Activated CD4-positive, alpha-beta T cell treated with anti-CD3 and anti-CD28 coated beads, Interleukin-2, amount 10 ng/mL, durations not matched to agents 24 days and 14 days (primary cell): ENCODE data around the gene HSDL1. TPM values are rescaled to one million over a fixed set of nuclear protein-coding genes. Genes with fewer than 3 reads are reported as not detected.

Experiments
- DNase-seq: peaks from one replicate; pipeline ENCODE4 v3.0.0; 2022
- H3K27ac Mint-ChIP-seq: one replicate; pipeline ENCODE4 v1.8.0; 2022; ENCODE audit warnings: mild to moderate bottlenecking, mixed read lengths
- H3K27me3 Mint-ChIP-seq: one replicate; pipeline ENCODE4 v1.8.0; 2022; ENCODE audit warnings: mixed read lengths
- H3K36me3 Mint-ChIP-seq: one replicate; pipeline ENCODE4 v1.8.0; 2022; ENCODE audit warnings: low read depth, mild to moderate bottlenecking, mixed read lengths
- H3K4me1 Mint-ChIP-seq: one replicate; pipeline ENCODE4 v1.8.0; 2021; ENCODE audit warnings: mixed read lengths
- H3K4me3 Mint-ChIP-seq: one replicate; pipeline ENCODE4 v1.8.0; 2022; ENCODE audit warnings: mild to moderate bottlenecking, moderate library complexity, mixed read lengths
- H3K9me3 Mint-ChIP-seq: one replicate; pipeline ENCODE4 v1.8.0; 2021; ENCODE audit warnings: mixed read lengths
- intact Hi-C: fragments of 100-400 bp; cut with micrococcal nuclease; formaldehyde crosslinking; loops from one replicate; pipeline ENCODE4 v1.15.1; 2023
- total RNA-seq: library from RNA; stranded (reverse); gene quantifications from 2 replicates; pipeline ENCODE4 v1.2.3, GENCODE V29; 2022

The HSDL1 gene
- total RNA-seq, 1 donor from 2014 or later, result 17.6 TPM

DNA sequence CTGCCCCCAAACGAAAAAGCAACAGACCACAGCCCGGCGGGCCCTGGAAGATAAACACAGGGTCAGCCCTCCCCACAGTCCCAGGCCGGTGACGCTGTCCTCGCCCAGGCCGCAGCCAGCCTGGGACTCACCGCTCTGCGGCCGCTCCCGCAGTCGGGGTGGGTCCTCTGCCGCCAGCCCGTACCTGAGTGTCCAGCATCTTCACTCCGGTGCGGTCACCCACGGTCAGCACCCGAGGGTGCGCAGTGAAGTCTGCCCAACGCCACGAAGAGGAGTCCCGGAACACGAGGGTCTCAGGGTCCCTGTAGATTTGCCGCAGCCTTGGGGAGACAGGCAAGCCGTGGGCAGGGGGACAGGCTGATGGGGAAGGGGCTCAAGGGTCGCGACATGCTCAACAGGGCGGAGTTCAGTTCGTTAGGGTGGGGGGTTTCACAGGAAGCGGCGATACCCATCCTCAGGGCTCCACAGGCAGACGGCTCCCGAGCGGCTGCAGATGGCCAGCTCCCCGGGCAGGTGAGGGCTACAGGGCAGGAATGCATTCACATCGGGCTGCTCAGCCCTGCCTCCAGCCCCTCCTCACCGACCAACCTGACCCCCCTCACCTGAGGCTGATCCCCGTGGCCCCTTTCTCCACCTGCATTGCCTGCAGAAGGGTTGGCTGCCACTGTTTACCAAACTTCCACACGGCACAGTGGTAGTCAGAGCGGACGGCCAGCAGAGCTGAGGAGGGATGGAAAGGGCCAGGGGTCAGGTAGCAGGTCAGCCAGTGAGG is 36.4 kb upstream of the HSDL1 start:
- Mint-ChIP-seq H3K9me3 (no peaks in the 10 kb centered on the region), H3K27ac (no peak overlapping the region), H3K27me3 (no peaks in the 10 kb centered on the region), H3K36me3 (peaks cover 36% of the 10 kb centered on the region), H3K4me3 (no peak overlapping the region), H3K4me1 (peaks cover 25% of the 10 kb centered on the region)
- intact Hi-C loops, result loop anchor here (5.0 kb wide), 1 partner anchor 841 kb away; no protein-coding TSS in a partner anchor
- DNase-seq, result no peak

DNA sequence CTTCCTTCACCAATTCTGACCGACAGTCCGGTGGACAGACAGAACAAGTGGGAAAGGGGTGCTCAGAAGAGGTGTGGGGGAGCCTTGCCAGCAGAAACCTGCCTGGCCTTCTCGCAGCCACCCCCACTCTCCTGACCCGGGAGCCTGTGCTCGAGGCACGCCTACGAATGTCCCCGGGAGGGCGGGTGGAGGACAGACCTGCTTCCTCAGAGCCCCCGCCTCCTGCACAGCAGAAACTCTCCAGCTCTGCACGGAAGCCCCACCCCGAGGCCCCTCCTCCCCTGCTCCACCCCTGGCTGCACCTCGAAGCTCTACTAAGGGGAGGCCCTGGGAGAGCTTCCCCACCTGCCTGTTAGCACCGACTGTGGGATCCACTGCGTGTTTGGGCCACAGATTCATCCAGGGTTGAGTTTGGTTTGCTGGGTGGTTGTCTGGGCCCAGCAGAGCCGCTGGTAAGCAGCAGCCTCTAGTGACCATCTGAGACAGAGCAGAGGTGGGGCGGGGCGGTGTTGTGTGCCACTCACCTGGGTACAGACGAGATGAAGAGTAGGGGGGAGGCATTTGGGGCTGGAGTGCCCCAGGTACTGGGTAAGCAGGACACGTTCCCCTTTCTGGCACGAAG is 35.7 kb upstream of the HSDL1 start:
- peaks cover 36% of the 10 kb centered on the region for H3K36me3 Mint-ChIP-seq
- intact Hi-C loops, result loop anchor here (5.0 kb wide), 1 partner anchor 842 kb away; no protein-coding TSS in a partner anchor

DNA sequence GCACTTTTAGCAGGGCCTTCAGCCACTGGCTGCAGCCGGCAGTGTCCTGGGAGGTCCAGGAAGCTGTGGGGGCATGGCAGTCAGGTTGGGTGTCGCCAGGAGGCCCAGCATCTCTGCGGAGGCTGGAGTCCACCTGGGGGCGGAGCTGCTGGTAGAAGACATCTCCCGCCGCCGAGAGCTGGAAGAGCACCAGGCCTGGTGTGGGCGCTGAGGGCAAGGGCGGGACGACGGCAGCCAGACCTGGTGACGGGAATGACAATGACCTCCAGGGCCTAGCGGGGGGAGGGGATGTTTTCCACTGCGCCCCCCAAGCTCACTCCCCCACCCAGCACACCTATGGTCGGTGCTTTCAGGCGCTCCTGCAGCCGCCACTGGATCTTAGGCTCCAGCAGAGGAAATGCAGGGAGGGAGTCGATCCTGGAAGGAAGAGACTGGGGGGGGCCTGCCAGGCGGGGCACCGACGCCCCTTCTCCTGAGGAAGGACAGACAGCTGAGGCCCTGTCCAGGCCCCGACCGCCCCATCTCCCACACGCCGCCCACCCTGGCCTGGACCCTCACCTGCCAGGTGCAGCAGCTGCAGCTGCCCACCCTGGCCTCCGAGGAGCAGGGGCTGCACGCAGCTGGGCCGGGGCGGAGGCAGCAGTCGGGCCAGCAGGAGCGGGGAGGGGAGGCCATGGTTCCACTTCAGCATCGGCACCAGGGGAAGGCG is 34.8 kb upstream of the HSDL1 start:
- Mint-ChIP-seq H3K4me3 (no peak overlapping the region), H3K27ac (no peak overlapping the region), H3K27me3 (no peaks in the 10 kb centered on the region), H3K36me3 (peaks cover 29% of the 10 kb centered on the region), H3K9me3 (no peaks in the 10 kb centered on the region), H3K4me1 (peaks cover 17% of the 10 kb centered on the region)
- intact Hi-C loops, result loop anchor here (5.0 kb wide), 1 partner anchor 843 kb away; no protein-coding TSS in a partner anchor
- DNase-seq, result no peak

More for the DNA sequence above, 35.7 kb upstream of the HSDL1 start:
- Mint-ChIP-seq H3K4me1 (peaks cover 21% of the 10 kb centered on the region), H3K9me3 (no peaks in the 10 kb centered on the region), H3K27me3 (no peaks in the 10 kb centered on the region), H3K27ac (no peak overlapping the region), H3K4me3 (no peak overlapping the region)
- DNase-seq, result no peak

DNA sequence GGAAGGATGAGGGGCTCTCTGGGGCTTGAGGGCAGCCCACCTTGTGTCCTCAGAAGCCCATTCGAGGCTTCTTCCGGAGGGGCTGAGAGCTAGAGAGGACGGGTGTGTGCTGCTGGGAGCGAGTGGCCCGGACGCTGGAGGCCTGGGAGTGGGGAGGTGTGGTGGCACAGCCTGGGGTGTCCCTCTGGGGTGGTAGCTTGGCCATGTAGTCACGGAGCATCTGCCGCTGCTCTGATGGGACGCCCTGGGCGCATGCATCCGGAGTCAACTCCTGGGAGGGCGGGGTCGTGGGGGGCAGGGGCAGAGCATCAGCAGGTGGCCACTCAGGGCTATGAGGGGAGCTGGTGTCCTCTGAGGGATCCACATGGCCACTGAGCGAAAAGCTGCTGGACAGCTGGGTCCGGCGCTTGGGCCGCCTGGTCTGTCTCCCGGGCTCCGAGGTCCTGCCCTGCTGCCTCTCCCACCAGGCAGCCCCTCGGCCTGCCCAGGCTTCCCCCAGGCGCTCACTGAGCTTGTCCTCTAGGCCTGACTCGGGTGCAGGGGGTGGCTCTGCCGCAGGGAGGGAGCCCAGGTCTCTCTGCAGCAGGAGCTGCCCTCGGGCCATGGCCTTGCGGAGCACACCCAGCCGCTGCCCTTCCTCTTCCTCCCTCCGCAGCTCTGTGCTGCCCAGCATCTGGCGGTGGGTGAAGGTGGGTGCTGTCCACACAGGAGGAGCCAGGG is 34.1 kb upstream of the HSDL1 start:
- peaks cover 11% of the 10 kb centered on the region for H3K4me1 Mint-ChIP-seq
- no peak for DNase-seq
- no peak overlapping the region for H3K4me3 Mint-ChIP-seq
- H3K27me3 Mint-ChIP-seq, result peaks cover 3% of the 10 kb centered on the region
- H3K36me3 Mint-ChIP-seq, result peaks cover 22% of the 10 kb centered on the region
- H3K27ac Mint-ChIP-seq, result no peak overlapping the region
- intact Hi-C loops, result no loop called here
- no peaks in the 10 kb centered on the region for H3K9me3 Mint-ChIP-seq

DNA sequence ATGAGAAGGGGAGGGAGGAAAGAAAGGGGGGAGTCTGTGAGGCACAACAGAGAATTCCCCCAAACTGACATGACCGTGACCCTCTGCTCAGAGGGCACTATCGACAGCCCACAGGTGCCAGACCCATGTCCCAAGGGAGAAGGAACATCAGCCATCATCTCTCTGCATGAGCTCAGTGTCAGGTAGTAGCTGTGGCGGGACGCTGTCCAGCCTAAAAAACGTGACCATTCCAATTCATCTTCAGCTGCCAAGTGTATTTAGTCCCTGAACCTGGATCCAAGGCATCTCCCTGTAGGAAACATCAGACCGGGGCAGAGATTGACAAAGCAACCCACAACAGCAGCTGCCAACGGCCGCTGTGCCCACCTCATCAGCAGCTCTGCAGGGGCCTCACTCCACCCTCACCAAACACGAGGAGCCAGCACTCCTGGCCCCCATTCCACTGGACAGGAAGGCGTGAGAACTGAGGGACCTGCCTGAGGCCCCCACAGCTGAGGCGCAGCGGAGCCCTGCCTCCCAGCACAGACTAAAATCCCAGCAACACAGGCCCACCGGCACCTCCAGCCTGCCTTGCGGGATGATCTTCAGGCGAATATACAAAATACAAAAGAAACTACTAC is 33.3 kb upstream of the HSDL1 start:
- Mint-ChIP-seq H3K9me3 (no peaks in the 10 kb centered on the region), H3K36me3 (peaks cover 20% of the 10 kb centered on the region), H3K4me1 (peaks cover 11% of the 10 kb centered on the region), H3K27ac (peak overlapping the region; percentile 46), H3K4me3 (no peak overlapping the region), H3K27me3 (peaks cover 3% of the 10 kb centered on the region)
- no peak for DNase-seq
- intact Hi-C loops, result no loop called here

DNA sequence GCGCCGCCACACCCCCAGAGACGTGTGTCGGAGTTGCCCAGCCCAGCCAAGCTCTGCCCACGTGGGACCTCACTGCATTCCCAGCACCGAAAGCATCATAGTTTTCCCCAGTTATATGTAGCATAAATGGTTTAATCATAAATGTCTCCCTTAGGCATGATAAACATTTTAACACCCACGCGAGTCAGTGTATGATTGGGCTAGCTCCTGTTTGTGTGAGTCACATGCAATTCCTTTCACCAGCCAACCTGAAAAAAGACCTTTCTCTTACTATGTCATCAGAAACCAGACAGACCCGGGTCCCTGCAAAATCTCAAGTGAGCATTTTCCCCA is 32.7 kb upstream of the HSDL1 start:
- Mint-ChIP-seq H3K4me1 (peaks cover 11% of the 10 kb centered on the region), H3K4me3 (no peak overlapping the region), H3K9me3 (no peaks in the 10 kb centered on the region), H3K27ac (peak overlapping the region; percentile 46), H3K27me3 (peaks cover 3% of the 10 kb centered on the region), H3K36me3 (peaks cover 17% of the 10 kb centered on the region)
- no peak for DNase-seq
- intact Hi-C loops, result no loop called here

DNA sequence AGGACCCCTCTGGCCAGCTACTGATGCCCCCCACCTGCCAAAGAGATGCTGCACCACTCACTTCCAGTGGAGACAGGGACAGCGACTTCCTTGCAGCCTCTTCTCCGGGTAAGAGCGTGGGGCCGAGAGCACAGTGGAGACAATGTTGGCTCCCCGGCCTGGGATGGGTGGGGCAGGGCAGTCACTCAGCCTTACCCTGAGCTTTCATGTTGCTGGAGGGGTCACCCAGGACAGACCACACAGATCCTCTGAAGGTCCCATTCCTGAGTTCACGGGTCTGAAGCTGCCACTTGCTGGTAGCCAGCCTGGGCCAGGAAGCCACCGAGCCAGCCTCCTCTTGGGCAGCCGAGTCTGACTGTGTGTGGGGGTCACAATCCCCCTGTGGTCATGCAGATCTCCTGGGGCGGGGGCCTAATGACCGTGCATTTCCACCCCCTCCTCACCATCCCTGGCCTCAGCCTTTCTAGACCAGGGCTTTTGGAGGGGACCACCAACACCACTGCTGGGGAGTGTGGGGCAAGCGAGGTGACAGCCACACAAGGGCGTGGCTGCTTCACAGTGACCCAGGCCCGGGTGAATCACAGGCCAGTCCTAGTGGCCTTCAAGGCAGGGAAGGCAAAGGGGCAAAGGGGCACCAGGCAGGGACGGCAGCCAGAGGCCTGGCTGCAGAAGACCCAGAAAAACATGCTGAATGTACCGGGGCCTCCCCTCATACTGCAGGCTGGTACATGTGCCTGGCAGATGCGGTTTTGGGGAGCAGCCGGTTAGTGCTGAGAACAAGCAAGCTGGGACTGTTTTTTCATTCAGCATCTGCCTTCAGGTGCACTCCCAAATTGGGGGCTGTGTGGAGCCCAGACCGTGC is 31.4 kb upstream of the HSDL1 start:
- no peak overlapping the region for H3K27ac Mint-ChIP-seq
- DNase-seq, result no peak
- intact Hi-C loops, result no loop called here
- no peaks in the 10 kb centered on the region for H3K9me3 Mint-ChIP-seq
- no peak overlapping the region for H3K4me3 Mint-ChIP-seq
- peaks cover 12% of the 10 kb centered on the region for H3K36me3 Mint-ChIP-seq
- H3K4me1 Mint-ChIP-seq, result peaks cover 11% of the 10 kb centered on the region
- H3K27me3 Mint-ChIP-seq, result peaks cover 3% of the 10 kb centered on the region

DNA sequence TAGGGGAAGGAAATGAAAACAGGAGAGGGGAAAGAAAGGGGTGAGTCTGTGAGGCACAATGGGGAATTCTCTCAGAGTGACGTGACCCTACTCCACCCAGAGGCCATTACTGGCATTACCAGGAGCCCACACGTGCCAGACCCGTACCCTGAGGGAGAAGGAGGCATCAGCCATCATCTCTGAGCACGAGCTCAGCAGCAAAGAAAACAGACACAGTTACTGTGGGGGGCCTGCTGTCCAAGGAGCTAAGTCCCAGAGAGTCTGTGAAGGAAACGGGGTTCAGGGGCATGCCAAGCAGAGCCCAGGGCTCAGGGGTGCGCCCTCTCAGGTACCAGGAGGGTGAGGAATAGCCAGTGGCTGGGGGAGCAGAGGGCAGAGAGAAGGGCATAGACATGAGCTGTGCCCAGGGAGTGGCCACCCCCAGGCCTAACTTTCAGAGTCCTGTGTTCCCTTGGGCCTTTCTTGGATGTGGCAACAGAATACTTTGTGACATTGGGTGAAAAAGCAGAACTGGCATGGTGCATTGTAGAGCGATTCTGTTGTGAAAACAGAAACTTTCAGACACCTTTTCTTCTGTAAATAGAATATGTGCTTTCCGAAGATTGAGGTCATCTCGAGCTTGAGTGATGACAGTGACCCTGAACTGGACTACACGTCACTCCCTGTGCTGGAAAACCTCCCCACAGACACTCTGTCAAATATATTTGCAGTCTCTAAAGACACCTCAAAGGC is 30.5 kb upstream of the HSDL1 start:
- intact Hi-C loops, result loop anchor here (1.0 kb wide), 1 partner anchor 90 kb away; no protein-coding TSS in a partner anchor
- Mint-ChIP-seq H3K9me3 (no peaks in the 10 kb centered on the region), H3K4me3 (no peak overlapping the region), H3K36me3 (peaks cover 9% of the 10 kb centered on the region), H3K27ac (no peak overlapping the region), H3K27me3 (peaks cover 3% of the 10 kb centered on the region), H3K4me1 (peaks cover 11% of the 10 kb centered on the region)
- DNase-seq, result peak; percentile 83

DNA sequence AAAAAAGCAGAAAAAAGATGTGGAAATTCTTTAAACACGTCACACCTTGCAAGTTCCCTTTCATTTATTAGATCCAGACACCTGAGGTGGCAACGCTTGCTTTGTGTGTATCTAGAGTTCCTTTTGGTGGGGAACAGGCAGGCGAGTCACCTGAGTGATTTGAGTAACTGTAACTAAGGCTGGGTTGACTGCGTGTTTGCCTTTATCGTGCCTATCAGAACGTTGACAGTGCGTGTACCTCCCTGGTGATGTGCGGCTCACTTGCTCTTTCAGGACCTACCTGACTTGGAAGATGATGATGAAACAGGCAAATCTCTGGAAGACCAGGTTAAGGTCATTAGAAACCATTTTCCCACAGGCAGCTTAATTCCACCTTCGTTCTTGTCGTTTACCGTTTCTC is 29.4 kb upstream of the HSDL1 start:
- DNase-seq, result no peak
- peaks cover 8% of the 10 kb centered on the region for H3K27me3 Mint-ChIP-seq
- no peak overlapping the region for H3K27ac Mint-ChIP-seq
- H3K4me3 Mint-ChIP-seq, result no peak overlapping the region
- peaks cover 9% of the 10 kb centered on the region for H3K36me3 Mint-ChIP-seq
- peaks cover 11% of the 10 kb centered on the region for H3K4me1 Mint-ChIP-seq
- H3K9me3 Mint-ChIP-seq, result no peaks in the 10 kb centered on the region
- intact Hi-C loops, result no loop called here

DNA sequence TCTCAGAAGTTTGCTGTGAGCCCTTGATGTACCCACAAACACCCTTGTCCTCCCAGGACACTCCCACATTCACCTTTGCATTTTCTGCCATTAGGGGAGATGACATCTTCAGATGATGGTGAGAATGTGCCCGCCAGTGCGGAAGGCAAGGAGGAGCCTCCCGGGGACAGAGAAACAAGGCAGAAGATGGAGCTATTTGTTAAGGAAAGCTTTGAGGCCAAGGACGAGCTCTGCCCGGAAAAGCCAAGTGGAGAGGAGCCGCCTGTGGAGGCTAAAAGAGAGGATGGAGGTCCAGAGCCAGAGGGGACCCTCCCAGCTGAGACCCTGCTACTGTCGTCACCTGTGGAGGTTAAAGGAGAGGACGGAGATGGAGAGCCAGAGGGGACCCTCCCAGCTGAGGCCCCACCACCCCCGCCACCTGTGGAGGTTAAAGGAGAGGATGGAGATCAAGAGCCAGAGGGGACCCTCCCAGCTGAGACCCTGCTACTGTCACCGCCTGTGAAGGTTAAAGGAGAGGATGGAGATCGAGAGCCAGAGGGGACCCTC is 24.9 kb upstream of the HSDL1 start:
- intact Hi-C loops, result no loop called here
- H3K36me3 Mint-ChIP-seq, result no peaks in the 10 kb centered on the region
- H3K27ac Mint-ChIP-seq, result no peak overlapping the region
- H3K4me1 Mint-ChIP-seq, result no peaks in the 10 kb centered on the region
- H3K27me3 Mint-ChIP-seq, result peaks cover 20% of the 10 kb centered on the region
- no peak for DNase-seq
- no peaks in the 10 kb centered on the region for H3K9me3 Mint-ChIP-seq
- H3K4me3 Mint-ChIP-seq, result no peak overlapping the region

DNA sequence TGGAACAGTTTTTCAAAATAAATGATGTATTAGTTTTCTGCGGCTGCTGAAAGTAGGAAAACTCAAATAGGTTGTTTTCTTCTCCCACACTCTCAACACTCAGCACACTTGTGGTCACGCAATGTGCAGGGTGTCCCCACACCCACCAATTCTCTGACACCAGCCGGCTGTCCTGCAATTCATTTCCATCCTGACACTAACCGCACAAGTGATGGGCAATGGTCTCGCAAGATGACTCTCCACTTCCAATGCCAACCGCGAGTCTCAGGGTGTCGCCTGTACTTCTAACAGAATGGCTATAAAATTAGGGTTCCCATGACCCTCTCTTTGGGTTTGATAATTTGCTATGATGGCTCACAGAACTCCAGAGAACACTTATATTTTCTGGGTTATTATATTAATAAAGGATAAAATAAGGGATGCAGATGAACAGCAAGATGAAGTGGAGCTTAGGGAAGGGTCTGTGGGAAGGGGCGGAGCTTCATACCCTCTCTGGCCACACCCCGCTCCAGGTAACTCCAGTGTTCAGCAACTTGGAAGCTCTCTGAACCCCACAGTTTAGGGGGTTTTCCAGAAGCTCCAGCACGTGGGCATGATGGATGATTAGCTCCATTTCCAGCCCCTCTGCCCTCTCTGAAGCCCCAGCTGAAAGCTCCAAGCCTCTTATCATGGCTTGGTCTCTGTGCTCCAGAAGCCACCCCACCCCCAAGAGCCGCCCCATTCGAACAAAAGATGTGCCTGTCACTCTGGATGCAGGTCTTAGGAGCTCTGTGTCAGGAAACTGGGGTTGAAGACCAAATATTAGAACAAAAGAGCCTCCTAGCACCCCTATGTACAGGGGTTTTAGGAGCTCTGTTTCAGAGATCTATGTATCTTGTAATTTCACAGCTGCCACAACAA is 22.1 kb upstream of the HSDL1 start:
- Mint-ChIP-seq H3K36me3 (no peaks in the 10 kb centered on the region), H3K9me3 (no peaks in the 10 kb centered on the region), H3K27me3 (peaks cover 29% of the 10 kb centered on the region), H3K4me3 (no peak overlapping the region), H3K27ac (no peak overlapping the region), H3K4me1 (no peaks in the 10 kb centered on the region)
- intact Hi-C loops, result no loop called here
- DNase-seq, result no peak
